PC-3 (cell line): Measurements from ENCODE around the gene RABGAP1L. TPM values are rescaled to one million over a fixed set of nuclear protein-coding genes. Genes with fewer than 3 reads are reported as not detected.

Experiments used
- ATAC-seq: fragments of 200-7000 bp; cut with Tn5 transposase; 2 replicates; pipeline ENCODE4 v1.9.1; 2020; ENCODE audit warnings: mild to moderate bottlenecking, moderate library complexity
- BruUV-seq: library from RNA; stranded (reverse); fragments of 400-500 nt; replicated peaks from 2 replicates; lab custom pipeline; 2021; lab: Mats Ljungman, UMichigan
- CTCF ChIA-PET: fragments of 300-600 bp; sonication (Branson Sonifier 250); formaldehyde crosslinking; loops from one replicate; lab custom pipeline; 2022; ENCODE audit warnings: antibody characterized with exemption; lab: Charles Lee
- POLR2A ChIA-PET: fragments of 300-600 bp; sonication (Branson Sonifier 250); formaldehyde crosslinking; loops from one replicate; lab custom pipeline; 2022; ENCODE audit warnings: antibody characterized with exemption; ENCODE audit not compliant: unreplicated experiment; lab: Charles Lee
- DNase-seq: peaks from one replicate; pipeline ENCODE4 v3.0.0-alpha.2; 2015
- H2AFZ ChIP-seq: fragments of 300-600 bp; sonication (generic); 2 replicates; pipeline ENCODE4 v1.6.0; 2016; ENCODE audit warnings: antibody characterized with exemption, low read length
- H3F3A ChIP-seq: fragments of 300-600 bp; sonication (generic); one replicate; pipeline ENCODE4 v1.6.0; 2017; ENCODE audit warnings: antibody characterized with exemption, low read length, control low read depth, mild to moderate bottlenecking; ENCODE audit not compliant: unreplicated experiment
- H3K27ac ChIP-seq: fragments of 300-600 bp; sonication (generic); 2 replicates; pipeline ENCODE4 v1.5.1; 2016; ENCODE audit warnings: mild to moderate bottlenecking, low read length
- H3K27me3 ChIP-seq: fragments of 300-600 bp; sonication (generic); 2 replicates; pipeline ENCODE4 v1.6.1; 2016; ENCODE audit warnings: low read length, mixed read lengths
- H3K36me3 ChIP-seq: fragments of 300-600 bp; sonication (generic); 2 replicates; pipeline ENCODE4 v1.6.1; 2016; ENCODE audit warnings: low read depth, mixed run types, low read length, mixed read lengths
- H3K4me1 ChIP-seq: fragments of 300-600 bp; sonication (generic); 2 replicates; pipeline ENCODE4 v1.5.1; 2016; ENCODE audit warnings: low read length; ENCODE audit not compliant: insufficient read depth
- H3K4me2 ChIP-seq: fragments of 300-600 bp; sonication (generic); 2 replicates; pipeline ENCODE4 v1.6.0; 2016; ENCODE audit warnings: low read length
- H3K4me3 ChIP-seq: fragments of 300-600 bp; sonication (generic); 2 replicates; pipeline ENCODE4 v1.5.1; 2016; ENCODE audit warnings: mild to moderate bottlenecking, low read length, mixed read lengths
- H3K79me2 ChIP-seq: fragments of 300-600 bp; sonication (generic); 2 replicates; pipeline ENCODE4 v1.6.1; 2017; ENCODE audit warnings: low read length, mixed read lengths
- H3K9ac ChIP-seq: fragments of 300-600 bp; sonication (generic); 2 replicates; pipeline ENCODE4 v1.6.0; 2016; ENCODE audit warnings: mild to moderate bottlenecking, low read length
- H3K9me2 ChIP-seq: fragments of 300-600 bp; sonication (generic); replicated peaks from 2 replicates; pipeline ENCODE4 v1.6.1; 2016; ENCODE audit warnings: mixed run types, low read length, mixed read lengths
- H3K9me3 ChIP-seq: fragments of 300-600 bp; sonication (generic); 2 replicates; pipeline ENCODE4 v1.6.1; 2016; ENCODE audit warnings: low read length, mixed read lengths
- H4K20me1 ChIP-seq: fragments of 300-600 bp; sonication (generic); 2 replicates; pipeline ENCODE4 v1.6.1; 2016; ENCODE audit warnings: low read length, mixed read lengths
- CTCF ChIP-seq: fragments of 300-600 bp; sonication (generic); conservative IDR thresholded peaks from 2 replicates; pipeline ENCODE4 v1.5.1; 2017; ENCODE audit warnings: antibody characterized with exemption, low read depth, mild to moderate bottlenecking, low read length
- EZH2 ChIP-seq: fragments of 300-600 bp; sonication (generic); IDR thresholded peaks from one replicate; pipeline ENCODE4 v1.6.1; 2017; ENCODE audit warnings: antibody characterized with exemption, mild to moderate bottlenecking, low read length; ENCODE audit not compliant: unreplicated experiment
- EZH2phosphoT487 ChIP-seq: fragments of 300-600 bp; sonication (generic); IDR thresholded peaks from 2 replicates; pipeline ENCODE4 v1.6.1; 2018; ENCODE audit warnings: mild to moderate bottlenecking, antibody characterized with exemption, low read length, borderline replicate concordance
- intact Hi-C: fragments of 100-400 bp; cut with micrococcal nuclease; formaldehyde crosslinking; loops from 2 replicates; pipeline ENCODE4 v1.9.0; 2023
- total RNA-seq: library from RNA; depleted of rRNA; stranded (reverse); fragments of >200 nt; gene quantifications from 2 replicates; pipeline ENCODE4 v1.2.3, GENCODE V29; 2014

Gene RABGAP1L
- total RNA-seq, 1 experiment from 2014 or later: 24.4 TPM

DNA sequence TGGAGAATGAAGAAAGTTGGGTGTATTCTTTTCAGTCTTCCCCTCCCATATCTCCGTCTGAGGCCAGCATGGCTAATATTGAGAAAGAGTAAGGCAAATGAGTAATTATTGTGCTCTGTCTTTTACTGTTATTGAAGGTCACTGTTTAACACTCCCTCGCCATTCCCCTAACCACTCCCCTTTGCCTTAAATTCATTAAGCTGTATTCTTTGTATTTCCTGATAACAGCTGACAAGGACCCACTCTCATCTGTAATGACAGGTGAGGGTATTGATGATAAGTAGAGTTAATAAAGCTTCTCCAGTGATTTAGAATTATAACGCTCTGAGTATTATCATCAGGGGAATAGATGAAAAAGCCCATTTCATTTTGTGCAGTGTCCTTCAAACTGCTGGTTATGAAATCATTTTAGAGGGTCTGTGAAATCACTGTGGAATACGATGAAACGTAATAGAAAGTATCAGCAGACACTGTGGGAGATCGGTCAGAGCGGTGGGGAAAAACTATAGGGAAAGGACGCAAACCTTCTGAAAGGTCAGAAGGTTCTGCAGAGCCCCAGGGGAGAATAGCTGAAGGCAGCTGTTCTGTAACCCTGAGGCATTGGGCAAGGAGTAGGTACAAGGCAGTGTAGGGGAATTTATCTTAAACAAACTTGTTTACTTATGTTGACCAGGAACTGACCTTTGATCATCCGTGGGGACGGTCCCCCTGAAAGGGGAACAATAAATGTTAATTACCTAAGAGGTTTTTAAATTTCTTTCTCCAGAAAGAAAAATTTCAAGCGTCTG lies 794.2 kb downstream of the RABGAP1L start:
- no peaks in the 10 kb centered on the region for H4K20me1 ChIP-seq
- ChIA-PET CTCF (no interaction called here), POLR2A (no interaction called here)
- H3K27ac ChIP-seq: no peak overlapping the region
- intact Hi-C loops: no loop called here
- no peaks in the 10 kb centered on the region for H3K79me2 ChIP-seq
- BruUV-seq: no TSS peak
- H2AFZ ChIP-seq: no peak overlapping the region
- ATAC-seq (no peak), DNase-seq (no peak)
- no peaks in the 10 kb centered on the region for H3F3A ChIP-seq
- no peak overlapping the region for H3K4me2 ChIP-seq
- H3K9me3 ChIP-seq: no peaks in the 10 kb centered on the region
- no peak for TF ChIP-seq EZH2phosphoT487
- no peak for TF ChIP-seq CTCF
- TF ChIP-seq EZH2: no peak
- no peaks in the 10 kb centered on the region for H3K27me3 ChIP-seq
- H3K4me1 ChIP-seq: no peaks in the 10 kb centered on the region
- H3K4me3 ChIP-seq: no peak overlapping the region
- no peak overlapping the region for H3K9ac ChIP-seq
- H3K36me3 ChIP-seq: no peaks in the 10 kb centered on the region
- no peaks in the 10 kb centered on the region for H3K9me2 ChIP-seq

DNA sequence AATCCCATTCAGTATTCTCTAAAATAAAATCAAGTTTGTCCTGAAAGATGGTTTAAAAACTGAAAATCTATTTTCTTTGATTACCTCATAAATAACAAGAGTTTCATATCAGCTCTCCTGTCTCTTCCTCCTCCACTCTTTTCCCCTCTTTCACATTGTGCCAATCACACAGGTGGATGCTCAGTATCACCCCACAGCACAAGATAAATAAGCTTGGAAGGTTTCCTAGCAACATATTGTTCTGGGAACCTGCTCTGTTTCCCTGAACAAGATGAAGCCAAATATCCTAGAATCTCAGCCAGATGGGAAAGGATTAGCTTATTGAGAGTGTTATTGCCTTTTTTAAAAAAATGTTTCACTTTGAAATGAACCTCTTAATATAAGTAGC lies 794.7 kb downstream of the RABGAP1L start:
- Histone ChIP-seq H2AFZ (no peak overlapping the region), H3K36me3 (no peaks in the 10 kb centered on the region), H3K27ac (no peak overlapping the region), H3K27me3 (no peaks in the 10 kb centered on the region), H3K4me1 (no peaks in the 10 kb centered on the region), H3K9ac (no peak overlapping the region), H3F3A (no peaks in the 10 kb centered on the region), H3K79me2 (no peaks in the 10 kb centered on the region), H4K20me1 (no peaks in the 10 kb centered on the region), H3K4me2 (no peak overlapping the region), H3K9me3 (no peaks in the 10 kb centered on the region), H3K4me3 (no peak overlapping the region), H3K9me2 (no peaks in the 10 kb centered on the region)
- TF ChIP-seq EZH2phosphoT487 (no peak), CTCF (no peak), EZH2 (no peak)
- ATAC-seq: no peak
- CTCF ChIA-PET: no interaction called here
- intact Hi-C loops: no loop called here
- DNase-seq: no peak
- POLR2A ChIA-PET: no interaction called here
- BruUV-seq: no TSS peak
